GF-D8 (cell line): Measurements from ENCODE around the gene SLC17A4.

Experiments
- DNase-seq: peaks from one replicate; lab custom pipeline; 2025; lab: John Stamatoyannopoulos, UW

SLC17A4 gene

GRCh38 chr6:25816252-25816651 is 61.7 kb downstream of the SLC17A4 start:
- no peak for DNase-seq

GRCh38 chr6:25821341-25821740 is 66.8 kb downstream of the SLC17A4 start:
- DNase-seq, result no peak

GRCh38 chr6:25829375-25829774 is 74.8 kb downstream of the SLC17A4 start:
- no peak for DNase-seq

GRCh38 chr6:25830458-25830857 is 75.9 kb downstream of the SLC17A4 start:
- DNase-seq, result no peak
